Lower leg skin (tissue), 3 donors: ENCODE data around the gene RAD23B.

Source experiments
- POLR2A ChIP-seq, 2 donors: fragments of 450-650 bp; IDR thresholded peaks; one replicate each; pipeline ENCODE4 v1.6.1; 2016 to 2017; ENCODE audit warnings: antibody characterized with exemption in 2 of 2, mild to moderate bottlenecking in 1 of 2, moderate library complexity in 1 of 2
- TF ChIP-seq, protein P1 (sequence below), 3 donors: fragments of 450-650 bp; IDR thresholded peaks; one replicate each; pipeline ENCODE4 v1.5.1; 2016; ENCODE audit warnings: antibody characterized with exemption in 3 of 3, mild to moderate bottlenecking in 3 of 3, moderate library complexity in 2 of 3

- TF ChIP-seq, protein P1, sequence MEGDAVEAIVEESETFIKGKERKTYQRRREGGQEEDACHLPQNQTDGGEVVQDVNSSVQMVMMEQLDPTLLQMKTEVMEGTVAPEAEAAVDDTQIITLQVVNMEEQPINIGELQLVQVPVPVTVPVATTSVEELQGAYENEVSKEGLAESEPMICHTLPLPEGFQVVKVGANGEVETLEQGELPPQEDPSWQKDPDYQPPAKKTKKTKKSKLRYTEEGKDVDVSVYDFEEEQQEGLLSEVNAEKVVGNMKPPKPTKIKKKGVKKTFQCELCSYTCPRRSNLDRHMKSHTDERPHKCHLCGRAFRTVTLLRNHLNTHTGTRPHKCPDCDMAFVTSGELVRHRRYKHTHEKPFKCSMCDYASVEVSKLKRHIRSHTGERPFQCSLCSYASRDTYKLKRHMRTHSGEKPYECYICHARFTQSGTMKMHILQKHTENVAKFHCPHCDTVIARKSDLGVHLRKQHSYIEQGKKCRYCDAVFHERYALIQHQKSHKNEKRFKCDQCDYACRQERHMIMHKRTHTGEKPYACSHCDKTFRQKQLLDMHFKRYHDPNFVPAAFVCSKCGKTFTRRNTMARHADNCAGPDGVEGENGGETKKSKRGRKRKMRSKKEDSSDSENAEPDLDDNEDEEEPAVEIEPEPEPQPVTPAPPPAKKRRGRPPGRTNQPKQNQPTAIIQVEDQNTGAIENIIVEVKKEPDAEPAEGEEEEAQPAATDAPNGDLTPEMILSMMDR (IDR thresholded peaks at IDR 0.05) = no peak
- TF ChIP-seq POLR2A (IDR thresholded peaks at IDR 0.05) = no peak
Measured at GRCh38 chr9:107313555-107314096, 30.5 kb downstream of the RAD23B start.
